ENCODE results near the gene AKT3.

AKT3 gene

DNA sequence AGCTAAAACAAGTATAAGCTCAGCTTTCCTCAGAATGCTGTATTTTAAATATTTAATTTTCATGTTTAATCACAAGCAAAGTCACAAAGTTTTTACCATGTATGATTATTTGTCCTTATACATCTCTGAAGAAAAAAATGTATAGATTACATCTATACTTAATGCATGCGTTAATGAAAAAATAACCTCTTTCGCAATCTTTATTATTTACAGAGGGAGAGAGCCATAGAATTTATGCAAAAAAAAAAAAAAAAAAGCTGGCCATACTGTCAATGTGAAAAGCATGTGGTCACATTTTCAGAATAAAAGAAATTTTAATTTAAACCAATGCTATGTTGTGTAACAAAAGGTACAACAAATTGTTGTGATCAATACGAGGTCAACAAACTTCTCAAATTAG lies 148.2 kb downstream of the AKT3 start:
- no peak for TF ChIP-seq CEBPB (IDR thresholded peaks at IDR 0.05)

DNA sequence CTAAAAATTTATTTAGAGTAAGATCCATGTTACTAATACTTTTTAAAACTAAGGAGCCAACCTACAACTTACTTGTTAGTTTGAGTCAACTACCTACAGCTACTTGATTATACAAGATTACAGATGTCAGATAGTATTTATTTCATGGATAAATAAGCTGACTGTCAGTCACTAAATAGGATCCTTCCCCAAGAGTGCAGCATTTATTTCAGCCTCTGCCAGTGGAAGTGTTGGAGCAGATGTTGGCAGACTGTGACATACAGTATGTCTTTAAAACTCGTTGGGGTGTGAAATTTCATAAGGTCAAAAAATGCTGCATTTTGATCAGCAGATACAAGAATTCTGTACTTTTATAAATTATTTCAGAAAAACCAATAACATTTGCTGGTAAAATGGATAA lies 156.2 kb downstream of the AKT3 start:
- TF ChIP-seq ZBTB7A (IDR thresholded peaks at IDR 0.05; ENCODE audit: low read depth) (no peak), EP300 (IDR thresholded peaks at IDR 0.05; ENCODE audit: borderline replicate concordance) (no peak), TEAD4 (IDR thresholded peaks at IDR 0.05) (no peak)
- TF ChIP-seq, protein P1, sequence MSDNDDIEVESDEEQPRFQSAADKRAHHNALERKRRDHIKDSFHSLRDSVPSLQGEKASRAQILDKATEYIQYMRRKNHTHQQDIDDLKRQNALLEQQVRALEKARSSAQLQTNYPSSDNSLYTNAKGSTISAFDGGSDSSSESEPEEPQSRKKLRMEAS (IDR thresholded peaks at IDR 0.05) = no peak

DNA sequence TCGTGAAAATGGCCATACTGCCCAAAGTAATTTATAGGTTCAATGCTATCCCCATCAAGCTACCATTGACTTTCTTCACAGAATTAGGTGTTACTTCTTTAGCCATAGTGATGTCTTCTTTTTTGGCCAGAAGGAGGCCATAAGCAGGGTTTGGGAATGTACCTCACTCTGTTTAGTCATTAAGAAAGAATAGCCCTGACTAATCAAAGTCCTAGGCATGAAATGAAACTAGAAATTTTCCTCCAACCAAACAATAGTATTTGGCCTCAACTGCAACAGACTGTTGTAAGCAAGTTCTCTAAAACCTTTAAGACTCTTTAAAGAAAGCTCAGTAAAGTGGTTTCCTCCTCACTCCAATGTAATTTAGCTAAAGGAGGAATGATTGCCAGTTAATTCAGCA lies 163.9 kb downstream of the AKT3 start:
- TF ChIP-seq EGR1 (IDR thresholded peaks at IDR 0.05) (no peak), CEBPB (IDR thresholded peaks at IDR 0.05) (no peak), ZBTB7A (IDR thresholded peaks at IDR 0.05; ENCODE audit: low read depth) (no peak), TEAD4 (IDR thresholded peaks at IDR 0.05) (no peak), CREB1 (IDR thresholded peaks at IDR 0.05; ENCODE audit: low read depth) (no peak), NFIC (IDR thresholded peaks at IDR 0.05) (no peak), FOXM1 (IDR thresholded peaks at IDR 0.05; ENCODE audit: borderline replicate concordance, low read depth) (no peak), YY1 (IDR thresholded peaks at IDR 0.05; ENCODE audit: low read depth) (no peak), TAF1 (IDR thresholded peaks at IDR 0.05; ENCODE audit: low read depth) (no peak), TCF12 (IDR thresholded peaks at IDR 0.05; ENCODE audit: low read depth) (no peak), EP300 (IDR thresholded peaks at IDR 0.05; ENCODE audit: borderline replicate concordance) (no peak), RAD21 (IDR thresholded peaks at IDR 0.05; ENCODE audit: low read depth) (no peak)
- TF ChIP-seq, protein P1 (IDR thresholded peaks at IDR 0.05) = no peak
- TF ChIP-seq, protein P2, sequence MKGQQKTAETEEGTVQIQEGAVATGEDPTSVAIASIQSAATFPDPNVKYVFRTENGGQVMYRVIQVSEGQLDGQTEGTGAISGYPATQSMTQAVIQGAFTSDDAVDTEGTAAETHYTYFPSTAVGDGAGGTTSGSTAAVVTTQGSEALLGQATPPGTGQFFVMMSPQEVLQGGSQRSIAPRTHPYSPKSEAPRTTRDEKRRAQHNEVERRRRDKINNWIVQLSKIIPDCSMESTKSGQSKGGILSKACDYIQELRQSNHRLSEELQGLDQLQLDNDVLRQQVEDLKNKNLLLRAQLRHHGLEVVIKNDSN (IDR thresholded peaks at IDR 0.05) = no peak
- TF ChIP-seq, protein P3, sequence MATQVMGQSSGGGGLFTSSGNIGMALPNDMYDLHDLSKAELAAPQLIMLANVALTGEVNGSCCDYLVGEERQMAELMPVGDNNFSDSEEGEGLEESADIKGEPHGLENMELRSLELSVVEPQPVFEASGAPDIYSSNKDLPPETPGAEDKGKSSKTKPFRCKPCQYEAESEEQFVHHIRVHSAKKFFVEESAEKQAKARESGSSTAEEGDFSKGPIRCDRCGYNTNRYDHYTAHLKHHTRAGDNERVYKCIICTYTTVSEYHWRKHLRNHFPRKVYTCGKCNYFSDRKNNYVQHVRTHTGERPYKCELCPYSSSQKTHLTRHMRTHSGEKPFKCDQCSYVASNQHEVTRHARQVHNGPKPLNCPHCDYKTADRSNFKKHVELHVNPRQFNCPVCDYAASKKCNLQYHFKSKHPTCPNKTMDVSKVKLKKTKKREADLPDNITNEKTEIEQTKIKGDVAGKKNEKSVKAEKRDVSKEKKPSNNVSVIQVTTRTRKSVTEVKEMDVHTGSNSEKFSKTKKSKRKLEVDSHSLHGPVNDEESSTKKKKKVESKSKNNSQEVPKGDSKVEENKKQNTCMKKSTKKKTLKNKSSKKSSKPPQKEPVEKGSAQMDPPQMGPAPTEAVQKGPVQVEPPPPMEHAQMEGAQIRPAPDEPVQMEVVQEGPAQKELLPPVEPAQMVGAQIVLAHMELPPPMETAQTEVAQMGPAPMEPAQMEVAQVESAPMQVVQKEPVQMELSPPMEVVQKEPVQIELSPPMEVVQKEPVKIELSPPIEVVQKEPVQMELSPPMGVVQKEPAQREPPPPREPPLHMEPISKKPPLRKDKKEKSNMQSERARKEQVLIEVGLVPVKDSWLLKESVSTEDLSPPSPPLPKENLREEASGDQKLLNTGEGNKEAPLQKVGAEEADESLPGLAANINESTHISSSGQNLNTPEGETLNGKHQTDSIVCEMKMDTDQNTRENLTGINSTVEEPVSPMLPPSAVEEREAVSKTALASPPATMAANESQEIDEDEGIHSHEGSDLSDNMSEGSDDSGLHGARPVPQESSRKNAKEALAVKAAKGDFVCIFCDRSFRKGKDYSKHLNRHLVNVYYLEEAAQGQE (IDR thresholded peaks at IDR 0.05; ENCODE audit: low read depth) = no peak

DNA sequence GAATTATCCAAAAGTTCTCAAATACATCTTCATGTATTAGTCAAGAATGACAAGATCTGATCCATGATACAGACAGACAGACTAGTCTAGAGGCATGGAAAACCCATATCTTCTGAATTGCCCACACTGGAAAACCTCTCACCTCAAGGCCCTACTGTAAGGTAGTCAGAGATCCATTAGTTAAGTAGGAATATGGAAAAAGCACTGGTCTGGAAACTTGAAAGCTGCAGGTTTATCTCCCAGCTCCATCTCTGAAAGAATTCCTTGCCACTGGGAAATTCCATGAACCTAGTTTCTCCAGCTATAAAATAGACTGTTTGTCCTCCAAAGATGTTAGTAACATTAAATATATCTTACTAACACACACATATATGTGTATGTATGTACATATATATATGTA lies 169.2 kb downstream of the AKT3 start:
- TF ChIP-seq FOXM1 (IDR thresholded peaks at IDR 0.05; ENCODE audit: borderline replicate concordance, low read depth) = no peak
- no peak for TF ChIP-seq EP300 (IDR thresholded peaks at IDR 0.05; ENCODE audit: borderline replicate concordance)
- no peak for TF ChIP-seq RAD21 (IDR thresholded peaks at IDR 0.05; ENCODE audit: low read depth)
- no peak for TF ChIP-seq ZBTB7A (IDR thresholded peaks at IDR 0.05; ENCODE audit: low read depth)
- no peak for TF ChIP-seq YY1 (IDR thresholded peaks at IDR 0.05; ENCODE audit: low read depth)
- TF ChIP-seq, protein P1 (IDR thresholded peaks at IDR 0.05) = no peak
- TF ChIP-seq, protein P2 (IDR thresholded peaks at IDR 0.05) = no peak
- no peak for TF ChIP-seq TAF1 (IDR thresholded peaks at IDR 0.05; ENCODE audit: low read depth)
- TF ChIP-seq TEAD4 (IDR thresholded peaks at IDR 0.05) = no peak
- TF ChIP-seq, protein P3 (IDR thresholded peaks at IDR 0.05; ENCODE audit: low read depth) = no peak
- no peak for TF ChIP-seq TCF12 (IDR thresholded peaks at IDR 0.05; ENCODE audit: low read depth)
- TF ChIP-seq EGR1 (IDR thresholded peaks at IDR 0.05) = no peak
- no peak for TF ChIP-seq NFIC (IDR thresholded peaks at IDR 0.05)
- no peak for TF ChIP-seq CREB1 (IDR thresholded peaks at IDR 0.05; ENCODE audit: low read depth)
- TF ChIP-seq CEBPB (IDR thresholded peaks at IDR 0.05) = no peak

DNA sequence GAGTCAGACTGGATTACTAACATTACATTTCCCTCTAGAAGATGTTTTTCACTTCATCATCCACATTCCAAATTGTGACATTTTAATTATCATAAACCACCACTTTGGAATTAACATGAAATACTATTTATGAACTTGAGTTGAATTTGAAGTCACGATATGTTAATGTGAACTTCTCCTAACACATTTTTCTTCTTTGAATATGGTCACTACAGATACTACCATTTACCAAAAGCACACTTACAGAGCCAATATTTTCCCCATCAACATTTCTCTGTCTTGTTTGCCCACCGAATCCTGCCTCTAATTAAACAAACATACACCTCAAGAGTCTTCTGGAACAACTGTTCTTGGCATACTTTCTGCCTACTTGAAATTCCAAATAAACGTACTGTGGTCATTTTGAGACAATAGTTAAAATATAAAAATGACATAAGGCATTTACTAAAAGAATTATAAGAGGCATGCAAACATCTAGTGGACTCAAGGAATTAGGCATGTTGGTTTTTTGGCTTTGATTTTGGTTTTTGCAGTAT lies 177.4 kb downstream of the AKT3 start:
- TF ChIP-seq TEAD4 (IDR thresholded peaks at IDR 0.05) = no peak
- TF ChIP-seq FOXM1 (IDR thresholded peaks at IDR 0.05; ENCODE audit: borderline replicate concordance, low read depth) = no peak

DNA sequence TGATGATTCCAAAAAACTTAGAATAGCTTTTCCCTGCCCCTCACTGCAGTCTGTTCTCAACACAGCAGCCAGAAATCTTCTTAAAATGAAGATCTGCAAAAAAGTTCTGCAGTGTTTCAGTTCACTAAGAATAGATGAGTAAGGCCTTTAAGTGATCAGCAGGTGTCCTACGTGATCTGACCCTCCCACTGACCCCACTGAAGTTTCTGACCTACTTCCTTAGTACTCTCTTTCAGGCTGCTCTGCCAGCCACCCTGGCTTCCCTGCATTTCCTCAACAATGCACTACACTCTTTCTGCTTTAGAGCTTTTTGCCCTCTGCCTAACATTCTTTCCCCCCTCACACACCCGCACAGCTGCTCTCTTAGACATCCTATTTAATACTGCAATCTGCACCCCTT lies 182.5 kb downstream of the AKT3 start:
- TF ChIP-seq EP300 (IDR thresholded peaks at IDR 0.05; ENCODE audit: borderline replicate concordance) = no peak
- TF ChIP-seq FOXM1 (IDR thresholded peaks at IDR 0.05; ENCODE audit: borderline replicate concordance, low read depth) = no peak
- TF ChIP-seq, protein P3 (IDR thresholded peaks at IDR 0.05; ENCODE audit: low read depth) = no peak
- no peak for TF ChIP-seq TCF12 (IDR thresholded peaks at IDR 0.05; ENCODE audit: low read depth)
- no peak for TF ChIP-seq EGR1 (IDR thresholded peaks at IDR 0.05)
- TF ChIP-seq NFIC (IDR thresholded peaks at IDR 0.05) = no peak
- TF ChIP-seq, protein P1 (IDR thresholded peaks at IDR 0.05) = no peak
- TF ChIP-seq YY1 (IDR thresholded peaks at IDR 0.05; ENCODE audit: low read depth) = no peak
